GM19395 (cell line): ENCODE results near the gene APRT.
"Not testable (repeated sequence)": the region's sequence is repeated elsewhere in the genome, so short reads cannot be mapped to it uniquely, and the experiment has no call there.

Experiments
- ATAC-seq: cut with Tn5 transposase; IDR thresholded peaks from one replicate; pipeline ENCODE4 v1.9.1; 2021; ENCODE audit warnings: mild to moderate bottlenecking, moderate library complexity; ENCODE audit not compliant: unreplicated experiment

Gene APRT

DNA sequence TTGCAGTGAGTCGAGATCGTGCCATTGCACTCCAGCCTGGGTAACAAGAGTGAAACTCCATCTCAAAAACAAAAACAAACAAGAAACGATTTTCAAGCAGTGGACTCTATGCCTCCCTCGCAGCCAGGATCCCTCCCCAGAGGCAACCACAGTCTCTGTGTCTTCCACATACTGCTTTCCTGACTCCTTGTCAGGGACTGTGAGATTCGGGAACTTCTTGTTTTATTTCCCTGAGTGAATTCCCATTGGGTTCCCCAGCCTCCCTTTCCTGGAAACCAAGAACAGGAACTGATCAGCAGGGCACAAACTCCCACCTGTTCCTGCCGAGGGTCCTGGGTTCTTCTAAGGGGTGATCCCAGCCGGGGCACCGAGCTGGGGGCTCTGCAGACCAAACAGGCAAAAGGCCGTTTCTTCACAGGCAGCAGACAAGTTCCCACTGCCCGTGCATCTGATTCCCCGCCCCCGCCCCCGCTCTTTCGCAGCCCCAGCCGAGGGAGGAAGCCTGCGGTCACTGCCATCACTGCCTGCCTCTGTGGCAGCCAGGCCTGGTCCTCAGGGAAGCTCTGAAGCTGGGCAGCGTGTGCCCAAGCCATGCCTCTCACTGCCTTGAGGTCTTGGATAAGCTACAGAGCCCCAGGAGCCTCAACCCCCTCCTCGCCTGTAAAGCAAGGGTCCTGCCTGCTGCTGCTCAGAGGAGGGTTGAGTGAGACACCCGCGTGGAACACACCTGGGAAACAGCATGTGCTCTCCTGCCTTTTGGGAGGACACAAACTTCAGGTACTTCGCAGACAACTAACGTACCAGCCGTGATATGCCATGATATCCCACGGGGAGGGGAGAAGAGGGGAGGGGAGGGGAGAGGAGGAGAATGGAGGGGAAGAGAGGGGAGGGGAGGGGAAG is 21.2 kb downstream of the APRT start:
- no peak for ATAC-seq

DNA sequence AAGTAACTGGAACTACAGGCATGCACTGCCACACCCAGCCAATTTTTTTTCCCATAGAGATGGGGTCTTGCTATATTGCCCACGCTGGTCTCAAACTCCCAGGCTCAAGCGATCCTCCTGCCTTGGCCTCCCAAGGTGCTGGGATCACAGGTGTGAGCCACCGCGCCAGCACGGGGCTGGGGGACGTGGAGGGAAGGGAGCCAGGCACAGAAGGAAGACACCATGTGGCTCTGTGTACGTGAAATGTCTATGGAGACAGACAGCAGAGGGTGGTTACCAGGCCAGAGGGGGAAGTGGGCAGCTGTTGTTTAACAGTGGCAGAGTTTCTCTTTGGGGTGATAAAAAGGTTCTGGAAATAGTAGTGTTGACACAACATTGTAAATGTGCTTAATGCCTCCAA is 22.1 kb downstream of the APRT start:
- no peak for ATAC-seq

GRCh38 chr16:88788749-88789148 is 23.0 kb downstream of the APRT start:
- ATAC-seq: not testable (repeated sequence)

GRCh38 chr16:88787579-88788314 is 24.0 kb downstream of the APRT start:
- ATAC-seq: no peak

DNA sequence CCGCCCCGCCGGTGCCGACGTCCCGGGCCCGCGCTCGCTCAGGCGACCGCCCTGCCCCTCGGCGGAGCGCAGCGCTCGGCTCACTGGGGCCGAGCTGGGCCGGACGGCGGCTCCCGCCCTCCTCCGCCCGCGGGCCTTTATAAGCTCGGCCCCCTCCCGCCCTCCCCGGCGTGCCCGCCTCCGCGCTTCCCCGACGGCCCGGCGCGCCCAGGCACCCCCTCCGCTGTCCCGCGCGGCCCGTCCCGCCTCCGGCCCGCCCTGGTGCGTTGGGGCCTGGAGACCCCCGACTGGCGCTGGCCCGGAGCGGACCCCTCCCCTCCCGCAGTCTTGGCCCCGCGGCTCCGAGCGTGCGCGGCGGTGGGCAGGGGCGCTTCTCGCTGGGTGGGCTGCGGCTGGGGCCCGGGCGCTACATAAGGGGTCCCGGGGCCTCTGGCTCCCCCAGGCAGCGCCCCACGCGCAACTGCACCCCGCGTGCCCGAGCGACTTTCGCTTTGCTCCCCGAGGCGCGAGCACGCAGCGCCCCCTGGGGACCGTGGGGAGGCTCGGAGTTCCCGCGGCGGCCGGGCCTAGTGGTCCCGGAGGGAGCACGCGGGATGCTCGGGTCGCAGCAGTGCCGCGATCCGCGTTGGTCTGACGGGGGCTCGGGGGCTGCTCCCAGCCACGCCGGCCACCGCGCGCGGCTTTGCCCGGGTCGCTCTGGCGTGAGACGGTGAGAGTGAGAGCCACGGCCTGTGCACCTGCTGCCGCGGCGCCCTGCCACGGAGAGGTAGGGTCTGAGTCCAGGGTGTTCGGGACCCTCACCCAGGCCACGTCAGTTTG is 26.4 kb downstream of the APRT start, which contains the start of gene PIEZO1:
Gene PIEZO1 (minus strand): TSS at position 115 of the 819 bp plus-strand sequence. CDS start 256 bp downstream, outside the sequence.
- no peak for ATAC-seq

DNA sequence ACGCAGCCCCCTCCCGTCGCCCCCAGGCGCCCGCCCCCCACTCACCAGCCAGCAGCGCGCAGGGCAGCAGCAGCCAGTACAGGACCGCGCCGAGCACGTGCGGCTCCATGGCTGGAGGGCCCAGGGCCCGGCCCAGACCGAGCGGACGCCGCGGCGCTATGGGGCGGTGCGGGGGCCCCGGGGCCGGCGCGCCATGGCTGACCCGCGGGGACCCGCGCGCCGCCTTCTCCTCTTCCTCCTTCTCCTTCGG is 26.9 kb downstream of the APRT start:
- ATAC-seq: no peak

DNA sequence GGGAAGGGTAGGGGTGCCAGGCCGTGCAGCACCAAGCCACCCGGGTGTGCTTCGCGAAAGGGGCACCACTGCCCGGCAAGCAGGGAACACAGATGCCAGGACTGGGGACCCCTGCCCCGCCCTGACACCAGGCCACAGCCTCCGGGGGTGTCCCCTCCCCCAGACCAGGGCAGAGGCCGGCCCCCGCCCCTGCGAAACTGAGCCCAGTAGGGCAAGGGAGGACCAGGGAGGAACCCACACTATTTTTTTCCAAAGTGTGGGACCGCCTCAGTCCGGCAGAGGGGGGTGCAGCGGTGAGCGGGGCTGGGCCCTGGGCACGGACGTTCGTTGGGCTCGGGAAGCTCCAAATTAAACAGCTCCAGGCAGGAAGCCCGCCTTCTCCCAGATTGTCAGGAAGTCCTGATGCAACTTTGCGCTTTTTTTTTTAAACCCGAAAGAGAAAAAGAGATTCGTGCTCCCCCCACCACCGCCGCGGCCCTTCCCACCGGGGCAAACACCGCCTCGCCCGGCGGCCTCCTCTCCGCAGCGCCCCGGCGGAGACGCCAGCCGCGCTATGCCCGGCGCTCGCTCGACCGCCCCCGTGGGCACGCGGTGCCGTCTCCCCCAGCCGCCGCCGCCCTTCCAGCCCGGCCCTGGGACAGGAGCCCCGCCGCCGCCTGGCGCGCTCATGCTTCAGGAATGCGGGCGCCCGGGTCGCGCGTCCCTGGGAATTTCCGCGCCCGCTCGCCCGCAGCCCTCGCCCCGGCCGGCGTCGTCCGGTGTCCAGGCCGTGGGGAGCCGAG is 27.5 kb downstream of the APRT start:
- no peak for ATAC-seq

DNA sequence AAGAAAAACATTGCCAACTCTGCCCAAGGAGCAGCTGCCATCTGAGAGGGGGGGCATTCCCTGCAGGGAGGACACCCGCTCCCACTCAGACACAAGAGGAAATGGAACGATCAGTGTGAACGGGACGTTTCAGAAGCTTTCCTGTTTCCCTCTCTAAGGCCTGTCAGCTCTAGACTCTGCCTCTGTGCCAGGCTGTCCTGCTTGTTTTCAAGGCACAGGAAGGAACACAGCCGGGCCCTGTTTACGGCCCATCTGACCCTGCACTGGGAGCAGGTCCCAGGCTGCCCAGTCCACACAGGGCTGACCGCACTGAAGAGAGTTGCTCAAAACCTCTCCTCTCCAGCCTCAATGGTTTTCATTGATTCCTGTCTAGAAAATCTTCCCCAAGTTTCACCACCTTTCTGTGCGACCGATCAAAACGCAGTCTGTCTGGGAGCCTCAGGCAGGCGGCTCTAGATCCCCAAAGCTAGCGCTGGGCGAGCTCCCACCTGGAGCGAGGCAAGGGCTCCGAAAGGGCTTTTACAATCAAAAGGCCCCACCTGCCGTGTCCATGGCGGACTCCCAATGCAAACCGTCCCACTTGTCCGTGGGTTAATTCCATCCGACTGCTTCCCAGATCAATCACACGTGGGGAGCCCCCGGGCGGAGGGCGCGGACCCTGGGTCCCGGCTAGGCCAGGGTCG is 28.2 kb downstream of the APRT start:
- no peak for ATAC-seq

DNA sequence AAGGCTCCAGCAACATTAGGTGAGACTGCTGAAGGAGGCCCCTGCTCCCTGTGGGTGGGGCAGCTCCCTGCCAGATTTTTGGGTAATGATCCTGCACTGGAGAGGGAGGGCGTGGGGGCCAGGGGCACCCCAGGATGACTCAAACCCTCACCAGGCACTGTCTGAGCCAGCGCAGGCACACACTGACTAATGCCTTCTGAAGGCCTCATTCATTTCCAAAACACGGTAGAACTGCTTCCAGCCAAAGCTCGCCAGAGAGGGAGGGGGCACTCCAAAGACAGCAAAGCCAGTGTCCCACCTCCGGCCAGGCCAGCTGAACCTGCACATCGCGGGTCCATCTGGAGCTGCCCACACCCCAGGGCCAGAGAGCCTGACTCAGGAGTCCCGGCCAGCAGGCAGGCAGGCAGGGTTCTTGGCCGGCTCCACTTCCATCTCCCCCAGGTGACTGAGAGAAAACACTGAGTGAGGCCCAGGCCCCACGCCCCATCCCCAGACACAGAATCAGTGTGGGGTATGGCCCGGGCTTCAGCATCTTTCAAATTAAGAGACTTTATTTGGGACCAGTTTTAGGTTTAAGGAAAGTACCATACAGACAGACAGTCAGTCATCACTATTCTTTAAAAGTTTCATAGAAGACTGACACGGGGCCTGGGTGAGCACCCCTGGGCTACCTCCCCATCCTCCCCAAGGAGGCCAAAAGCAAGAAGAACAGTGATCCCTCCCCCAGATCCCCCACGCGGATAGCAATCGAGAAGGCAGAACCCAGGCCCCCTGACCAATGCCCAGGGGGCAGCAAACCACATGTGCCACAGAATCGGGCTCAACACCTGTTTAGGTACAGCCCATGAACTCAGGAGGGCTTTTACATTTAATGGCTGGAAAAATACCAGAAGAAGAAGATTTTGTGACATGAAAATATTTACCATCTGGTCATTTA is 29.0 kb downstream of the APRT start:
- ATAC-seq: no peak

DNA sequence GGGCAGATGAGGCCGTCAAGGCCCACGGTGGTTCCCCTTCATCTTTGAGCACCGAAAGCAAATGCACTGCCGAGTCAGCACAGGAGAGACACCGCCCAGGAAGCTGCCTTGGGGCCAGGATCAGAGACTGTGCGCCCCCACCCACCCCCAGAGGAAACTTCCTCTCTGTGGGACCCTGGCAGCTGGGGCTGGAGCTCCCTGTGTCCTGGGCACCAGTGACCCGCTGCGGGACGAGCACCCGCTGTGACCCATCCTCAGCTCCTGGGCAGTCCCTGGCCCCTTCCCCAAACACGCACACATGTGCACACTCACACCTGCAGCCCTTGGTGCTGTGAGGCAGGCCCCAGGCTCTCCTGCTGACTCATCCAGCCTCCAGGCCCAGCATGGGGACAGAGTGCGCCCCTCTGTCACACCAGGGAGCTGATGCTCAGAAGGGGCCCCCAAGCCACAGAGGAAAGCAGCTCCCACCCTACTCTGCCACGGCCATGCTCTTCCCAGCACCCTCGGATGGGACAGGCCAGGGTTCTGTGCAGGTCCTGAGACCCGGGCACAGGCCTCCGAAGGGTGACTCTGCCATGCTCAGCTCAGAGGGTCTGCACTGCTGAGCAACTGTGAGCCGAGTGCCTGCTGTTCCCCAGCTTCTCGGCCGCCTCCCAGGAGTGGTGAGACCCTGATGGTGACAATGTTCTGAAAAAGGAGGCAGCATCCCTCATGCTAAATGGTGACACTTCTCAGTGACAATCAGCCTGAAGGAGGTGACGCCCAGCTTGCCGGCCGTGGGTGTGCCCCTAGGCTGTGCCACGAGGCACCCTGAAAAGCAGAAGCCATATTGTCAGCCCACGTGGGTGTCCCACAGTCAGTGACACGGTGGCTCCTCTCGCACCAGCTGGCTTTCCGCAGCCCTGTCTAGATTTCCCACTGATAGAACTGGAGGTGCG is 30.3 kb downstream of the APRT start:
- peak; percentile 39 for ATAC-seq

DNA sequence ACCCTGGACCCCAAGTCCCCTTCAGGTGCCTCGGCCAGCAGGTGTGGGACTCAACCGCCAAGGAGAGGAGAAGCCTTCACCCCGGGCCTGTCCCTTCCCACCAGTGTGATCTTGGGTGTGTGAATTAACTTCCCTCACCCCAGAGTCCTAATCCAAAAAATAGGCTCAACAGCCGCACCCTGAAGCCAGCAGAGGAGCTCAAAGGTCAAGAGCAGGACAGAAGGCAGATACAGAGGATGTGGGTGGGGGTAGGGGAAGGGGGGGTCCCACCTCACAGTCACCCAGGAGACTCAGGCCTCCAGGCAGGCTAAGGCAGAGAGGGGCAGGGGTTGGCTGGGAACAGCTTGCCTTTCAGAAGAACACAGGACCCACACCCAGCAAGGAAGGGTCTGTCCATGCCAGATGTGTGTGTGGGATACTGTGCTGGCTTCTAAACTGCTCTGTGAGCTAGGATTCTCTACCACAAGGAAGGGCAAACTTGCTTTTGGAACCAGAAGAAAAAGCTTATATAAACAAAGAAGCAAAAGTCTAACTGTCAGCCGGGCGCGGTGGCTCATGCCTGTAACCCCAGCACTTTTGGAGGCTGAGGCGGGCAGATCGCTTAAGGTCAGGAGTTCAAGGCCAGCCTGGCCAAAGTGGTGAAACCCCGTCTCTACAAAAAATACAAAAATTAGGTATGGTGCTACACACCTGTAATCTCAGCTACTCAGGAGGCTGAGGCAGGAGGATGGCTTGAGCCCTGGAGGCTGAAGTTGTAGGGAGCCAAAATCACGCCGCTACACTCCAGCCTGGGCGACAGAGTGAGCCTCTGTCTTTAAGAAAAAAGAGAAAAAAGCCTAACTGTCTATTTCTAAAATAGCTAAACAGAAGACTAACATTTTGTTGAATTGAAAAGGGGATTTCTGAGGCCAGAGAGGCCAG is 31.3 kb downstream of the APRT start:
- ATAC-seq: no peak

DNA sequence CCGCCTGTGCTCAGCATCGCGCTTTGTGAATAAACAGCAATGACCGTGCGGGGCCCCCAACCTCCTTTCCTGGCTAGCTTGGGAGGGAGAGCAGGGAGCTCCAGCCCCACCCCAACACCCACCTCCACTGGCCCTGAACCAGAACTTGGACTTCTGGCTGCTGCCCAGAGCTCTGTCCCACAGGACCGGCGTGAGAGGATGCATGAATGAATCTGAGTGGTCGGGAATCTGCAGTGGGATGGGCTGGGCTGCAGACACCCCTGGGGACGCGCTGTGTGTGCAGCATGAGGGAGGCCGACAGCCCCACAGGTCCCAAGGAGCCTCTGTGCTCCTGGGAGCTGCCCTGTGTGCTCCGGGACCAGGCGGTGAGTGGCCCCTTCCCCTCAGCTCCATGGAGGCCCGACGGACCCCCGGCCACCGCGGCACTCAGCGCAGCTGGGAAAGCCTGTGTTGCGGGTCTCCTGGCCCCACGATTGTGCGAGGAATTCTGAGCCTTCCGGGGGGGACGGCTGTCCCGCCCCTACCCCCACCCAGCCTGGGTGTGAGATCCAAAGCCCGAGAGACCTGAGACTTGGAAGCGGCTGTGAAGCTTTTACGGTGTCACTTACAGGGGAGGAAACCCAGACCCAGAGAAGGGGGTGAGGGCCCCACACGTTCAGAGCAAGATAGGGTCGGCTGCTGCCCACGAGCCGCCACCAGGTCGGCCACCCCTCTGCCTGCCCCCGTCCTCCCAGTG is 32.2 kb downstream of the APRT start:
- no peak for ATAC-seq

- ATAC-seq: no peak
Observed at GRCh38 chr16:88778541-88779065, 33.1 kb downstream of the APRT start.

- ATAC-seq: no peak
Observed at GRCh38 chr16:88778271-88778525, 33.5 kb downstream of the APRT start.

GRCh38 chr16:88777471-88778270 is 34.1 kb downstream of the APRT start:
- ATAC-seq: no peak
